GM12891 (cell line): Measurements from ENCODE around the gene CHMP6.

Experiments
- PAX5 ChIP-seq: IDR thresholded peaks from 2 replicates; pipeline ENCODE4 v1.6.1; 2011; ENCODE audit warnings: low read length, moderate library complexity, mild to moderate bottlenecking; ENCODE audit not compliant: insufficient read depth, severe bottlenecking
- POLR2A ChIP-seq: IDR thresholded peaks from 2 replicates; pipeline ENCODE4 v1.6.1; 2011; ENCODE audit warnings: low read depth, low read length, control low read depth
- POLR2AphosphoS5 ChIP-seq: IDR thresholded peaks from 2 replicates; pipeline ENCODE4 v1.6.1; 2011; ENCODE audit warnings: low read depth, low read length, control low read depth
- TAF1 ChIP-seq: IDR thresholded peaks from 2 replicates; pipeline ENCODE4 v1.6.1; 2011; ENCODE audit warnings: low read depth, low read length, control low read depth

DNA sequence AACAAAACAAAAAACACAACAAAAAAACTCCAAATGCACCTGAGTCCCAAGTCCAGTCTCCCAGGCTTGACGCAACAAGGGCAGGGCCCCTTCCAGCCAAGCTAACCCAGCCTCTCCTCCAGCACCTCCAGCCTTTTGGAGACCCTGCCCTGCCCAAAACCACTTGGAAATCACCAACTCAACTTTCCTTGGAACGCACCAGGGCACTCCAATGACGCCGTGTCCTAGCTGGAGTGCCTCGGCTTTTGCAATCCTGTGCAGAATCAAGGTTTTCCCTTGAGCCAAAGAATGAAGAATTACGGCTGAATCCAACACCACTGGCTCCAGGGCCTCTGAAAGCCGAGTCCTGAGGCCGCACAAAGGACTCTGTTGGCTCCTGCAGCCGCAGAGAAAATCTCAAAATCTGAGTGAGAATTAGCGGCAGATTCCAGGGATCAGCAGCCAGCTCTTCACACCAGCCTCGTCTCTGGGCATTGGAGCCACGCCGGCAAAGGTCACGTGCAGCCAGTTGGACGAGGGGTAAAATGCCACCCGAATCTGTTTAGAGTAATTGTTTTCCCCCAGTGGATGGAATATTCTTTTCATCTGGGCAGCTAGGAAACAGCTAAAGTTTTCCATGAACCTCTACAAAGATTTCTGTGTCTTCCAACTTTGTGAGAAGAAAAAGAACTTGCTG is 33.6 kb downstream of the CHMP6 start:
- TF ChIP-seq POLR2A, result no peak
- no peak for TF ChIP-seq POLR2AphosphoS5
- TF ChIP-seq PAX5, result no peak
- TF ChIP-seq TAF1, result no peak
